Measurements from ENCODE around the gene LAMP2.
A peak's percentile ranks its signal among the peaks of the same experiment; 100 is the strongest.
"Not testable (repeated sequence)": the region's sequence is repeated elsewhere in the genome, so short reads cannot be mapped to it uniquely, and the experiment has no call there.

The LAMP2 gene

GRCh38 chrX:120474085-120474484, 5.0 kb upstream of the LAMP2 start:
- Histone ChIP-seq H2AFZ (ENCODE audit: low read depth, low read length, severe bottlenecking) (no peak overlapping the region), H4K20me1 (ENCODE audit: low read depth, low read length) (no peaks in the 10 kb centered on the region), H3K36me3 (ENCODE audit: low read length) (no peaks in the 10 kb centered on the region), H3K79me2 (ENCODE audit: insufficient read depth, low read length) (no peaks in the 10 kb centered on the region), H3K9me2 (replicated peaks; ENCODE audit: insufficient read depth, low read length) (no peaks in the 10 kb centered on the region), H3K4me3 (ENCODE audit: insufficient read depth, low read length, poor library complexity, severe bottlenecking) (no peak overlapping the region), H3K9ac (ENCODE audit: low read length) (no peak overlapping the region), H3K4me2 (ENCODE audit: low read depth, low read length, poor library complexity, severe bottlenecking) (no peak overlapping the region), H3K9me3 (ENCODE audit: insufficient read depth, low read length) (no peaks in the 10 kb centered on the region), H3F3A (ENCODE audit: insufficient read depth) (no peaks in the 10 kb centered on the region), H3K27ac (ENCODE audit: low read depth, low read length) (no peak overlapping the region), H3K27me3 (ENCODE audit: low read length) (no peaks in the 10 kb centered on the region)
- TF ChIP-seq CTCF (IDR thresholded peaks at IDR 0.05; ENCODE audit: insufficient read depth, low read length, poor library complexity, severe bottlenecking) (no peak), EZH2phosphoT487 (conservative IDR thresholded peaks at IDR 0.05; ENCODE audit: low read length) (no peak)

- H3K9ac ChIP-seq (ENCODE audit: low read length); H2AFZ ChIP-seq (ENCODE audit: low read depth, low read length, severe bottlenecking); H3K4me2 ChIP-seq (ENCODE audit: low read depth, low read length, poor library complexity, severe bottlenecking); H3K27me3 ChIP-seq (ENCODE audit: low read length); H3K36me3 ChIP-seq (ENCODE audit: low read length); H3K9me3 ChIP-seq (ENCODE audit: insufficient read depth, low read length); H4K20me1 ChIP-seq (ENCODE audit: low read depth, low read length); H3F3A ChIP-seq (ENCODE audit: insufficient read depth); H3K4me3 ChIP-seq (ENCODE audit: insufficient read depth, low read length, poor library complexity, severe bottlenecking); H3K27ac ChIP-seq (ENCODE audit: low read depth, low read length); H3K9me2 ChIP-seq (replicated peaks; ENCODE audit: insufficient read depth, low read length): not testable (repeated sequence)
- peaks cover 17% of the 10 kb centered on the region for H3K79me2 ChIP-seq (ENCODE audit: insufficient read depth, low read length)
These were observed 561 bp upstream of the LAMP2 start for GRCh38 chrX:120469657-120470056.

- Histone ChIP-seq H2AFZ (ENCODE audit: low read depth, low read length, severe bottlenecking) (no peak overlapping the region), H3F3A (ENCODE audit: insufficient read depth) (no peaks in the 10 kb centered on the region), H3K4me2 (ENCODE audit: low read depth, low read length, poor library complexity, severe bottlenecking) (peak overlapping the region; percentile 88), H3K9me3 (ENCODE audit: insufficient read depth, low read length) (no peaks in the 10 kb centered on the region), H3K27me3 (ENCODE audit: low read length) (no peaks in the 10 kb centered on the region), H3K36me3 (ENCODE audit: low read length) (no peaks in the 10 kb centered on the region), H3K27ac (ENCODE audit: low read depth, low read length) (peak overlapping the region; percentile 26; the same call in 1 of the 2 replicates), H3K4me3 (ENCODE audit: insufficient read depth, low read length, poor library complexity, severe bottlenecking) (peak overlapping the region; percentile 95), H4K20me1 (ENCODE audit: low read depth, low read length) (no peaks in the 10 kb centered on the region), H3K9me2 (replicated peaks; ENCODE audit: insufficient read depth, low read length) (no peaks in the 10 kb centered on the region), H3K79me2 (ENCODE audit: insufficient read depth, low read length) (peaks cover 22% of the 10 kb centered on the region), H3K9ac (ENCODE audit: low read length) (peak overlapping the region; percentile 77)
- TF ChIP-seq CTCF (IDR thresholded peaks at IDR 0.05; ENCODE audit: insufficient read depth, low read length, poor library complexity, severe bottlenecking), result no peak
- TF ChIP-seq EZH2phosphoT487 (conservative IDR thresholded peaks at IDR 0.05; ENCODE audit: low read length), result no peak
These were observed 644 bp downstream of the LAMP2 start for GRCh38 chrX:120468479-120468824.

GRCh38 chrX:120468071-120468470, 1.0 kb downstream of the LAMP2 start:
- H3K4me3 ChIP-seq (ENCODE audit: insufficient read depth, low read length, poor library complexity, severe bottlenecking), result peak overlapping the region; percentile 95
- H3K36me3 ChIP-seq (ENCODE audit: low read length), result no peaks in the 10 kb centered on the region
- H3K9me2 ChIP-seq (replicated peaks; ENCODE audit: insufficient read depth, low read length), result no peaks in the 10 kb centered on the region
- peak overlapping the region; percentile 77 for H3K9ac ChIP-seq (ENCODE audit: low read length)
- no peak overlapping the region for H2AFZ ChIP-seq (ENCODE audit: low read depth, low read length, severe bottlenecking)
- no peak for TF ChIP-seq CTCF (IDR thresholded peaks at IDR 0.05; ENCODE audit: insufficient read depth, low read length, poor library complexity, severe bottlenecking)
- no peak for TF ChIP-seq EZH2phosphoT487 (conservative IDR thresholded peaks at IDR 0.05; ENCODE audit: low read length)
- H4K20me1 ChIP-seq (ENCODE audit: low read depth, low read length), result no peaks in the 10 kb centered on the region
- peak overlapping the region; percentile 88 for H3K4me2 ChIP-seq (ENCODE audit: low read depth, low read length, poor library complexity, severe bottlenecking)
- H3K27ac ChIP-seq (ENCODE audit: low read depth, low read length), result no peak overlapping the region
- no peaks in the 10 kb centered on the region for H3K9me3 ChIP-seq (ENCODE audit: insufficient read depth, low read length)
- peaks cover 22% of the 10 kb centered on the region for H3K79me2 ChIP-seq (ENCODE audit: insufficient read depth, low read length)
- H3K27me3 ChIP-seq (ENCODE audit: low read length), result no peaks in the 10 kb centered on the region
- no peaks in the 10 kb centered on the region for H3F3A ChIP-seq (ENCODE audit: insufficient read depth)

Data from SU-DHL-6 (cell line).